Thyroid gland (tissue), 4 donors: ENCODE measurements around the gene RPL3. TPM values are rescaled to one million over a fixed set of nuclear protein-coding genes. Genes with fewer than 3 reads are reported as not detected.

Source experiments
- DNase-seq, 2 donors: peaks; one replicate each; pipeline ENCODE4 v3.0.0-alpha.2; 2019
- H3K27ac ChIP-seq, 3 donors: fragments of 200-600 bp; sonication (generic); 1 replicate in 2 of 3; 2 replicates in 1 of 3; pipeline ENCODE4 v1.5.1; 2016 to 2019; ENCODE audit warnings: mild to moderate bottlenecking in 1 of 3, moderate library complexity in 1 of 3
- H3K27me3 ChIP-seq: fragments of 200-600 bp; sonication (generic); one replicate; pipeline ENCODE4 v1.5.1; 2019
- H3K36me3 ChIP-seq, 2 donors: fragments of 200-600 bp; sonication (generic); one replicate each; pipeline ENCODE4 v1.5.1; 2016 to 2019
- H3K4me1 ChIP-seq, 2 donors: fragments of 200-600 bp; sonication (generic); one replicate each; pipeline ENCODE4 v1.5.1; 2017 to 2019
- H3K4me3 ChIP-seq, 3 donors: fragments of 200-600 bp; sonication (generic); replicated peaks in 1 of 3; 1 replicate in 2 of 3; 2 replicates in 1 of 3; pipeline ENCODE4 v1.5.1; 2016; ENCODE audit warnings: mild to moderate bottlenecking in 1 of 3
- H3K9me3 ChIP-seq: fragments of 200-600 bp; sonication (generic); one replicate; pipeline ENCODE4 v1.5.1; 2017
- CTCF ChIP-seq, 6 experiments: fragments of 200-600 bp in 3 of 6; fragments of 450-650 bp in 3 of 6; sonication (generic) in 3 of 6; IDR thresholded peaks; one replicate each; pipeline ENCODE4 v1.5.1; 2016 to 2019; ENCODE audit warnings: antibody characterized with exemption in 6 of 6, mild to moderate bottlenecking in 2 of 6, inconsistent platforms in 1 of 6, moderate library complexity in 1 of 6
- POLR2A ChIP-seq, 2 donors: fragments of 450-650 bp; IDR thresholded peaks; one replicate each; pipeline ENCODE4 v1.6.1; 2017; ENCODE audit warnings: antibody characterized with exemption in 2 of 2, mild to moderate bottlenecking in 2 of 2, moderate library complexity in 1 of 2
- WGBS, 2 donors: methylation state at CpG; one replicate each; pipeline ENCODE4 v1.1.5; 2017; 5-methylcytosine and 5-hydroxymethylcytosine counted together
- intact Hi-C: fragments of 100-400 bp; cut with DNase I; formaldehyde crosslinking; loops from one replicate; pipeline ENCODE4 v1.15.1; 2023
- total RNA-seq, 4 donors: library from RNA; depleted of rRNA; stranded (reverse); fragments of >200 nt; gene quantifications; one replicate each; pipeline ENCODE4 v1.2.3, GENCODE V29; 2016

RPL3 gene
- total RNA-seq, 4 donors from 2014 or later, result 1,451 to 2,031 (median 1,880) TPM

GRCh38 chr22:39364714-39365491 is 45.5 kb upstream of the RPL3 start:
- Histone ChIP-seq H3K4me1 (peaks cover 0 to 5% of the 10 kb centered on the region in 2 donors), H3K27ac (no peak overlapping the region), H3K36me3 (no peaks in the 10 kb centered on the region), H3K9me3 (no peaks in the 10 kb centered on the region), H3K4me3 (no peak overlapping the region), H3K27me3 (no peaks in the 10 kb centered on the region)
- intact Hi-C loops, result no loop called here
- TF ChIP-seq POLR2A (IDR thresholded peaks at IDR 0.05), result no peak
- TF ChIP-seq CTCF (IDR thresholded peaks at IDR 0.05), result no peak
- no peak for DNase-seq
- WGBS, 2 donors, result 65 to 71% methylated on average over 11 of the region's 11 CpGs

- Histone ChIP-seq H3K9me3 (no peaks in the 10 kb centered on the region), H3K36me3 (no peaks in the 10 kb centered on the region), H3K4me1 (peaks cover 0 to 5% of the 10 kb centered on the region in 2 donors), H3K27ac (no peak overlapping the region), H3K27me3 (no peaks in the 10 kb centered on the region), H3K4me3 (no peak overlapping the region)
- 76 to 77% methylated on average over 10 to 19 of the region's 19 CpGs for WGBS, 2 donors
- TF ChIP-seq POLR2A (IDR thresholded peaks at IDR 0.05), result no peak
- intact Hi-C loops, result no loop called here
- no peak for DNase-seq
Observed at GRCh38 chr22:39363751-39364515, 44.5 kb upstream of the RPL3 start.

GRCh38 chr22:39362932-39363331 is 43.5 kb upstream of the RPL3 start:
- Histone ChIP-seq H3K36me3 (no peaks in the 10 kb centered on the region), H3K4me3 (no peak overlapping the region), H3K27me3 (no peaks in the 10 kb centered on the region), H3K27ac (no peak overlapping the region), H3K4me1 (peaks cover 0 to 5% of the 10 kb centered on the region in 2 donors), H3K9me3 (no peaks in the 10 kb centered on the region)
- intact Hi-C loops, result no loop called here
- TF ChIP-seq POLR2A (IDR thresholded peaks at IDR 0.05), result no peak
- no peak for TF ChIP-seq CTCF (IDR thresholded peaks at IDR 0.05)
- DNase-seq, result no peak
- WGBS, 2 donors, result 85 to 89% methylated on average over 4 of the region's 4 CpGs

- Histone ChIP-seq H3K9me3 (no peaks in the 10 kb centered on the region), H3K27ac (no peak overlapping the region), H3K4me1 (peaks cover 0 to 5% of the 10 kb centered on the region in 2 donors), H3K36me3 (no peaks in the 10 kb centered on the region), H3K4me3 (no peak overlapping the region), H3K27me3 (no peaks in the 10 kb centered on the region)
- no peak for DNase-seq
- intact Hi-C loops, result no loop called here
- TF ChIP-seq CTCF (IDR thresholded peaks at IDR 0.05) (no peak), POLR2A (IDR thresholded peaks at IDR 0.05) (no peak)
- WGBS, 2 donors, result 64 to 75% methylated on average over 9 to 11 of the region's 11 CpGs
Observed at GRCh38 chr22:39362271-39362670, 42.8 kb upstream of the RPL3 start.

- Histone ChIP-seq H3K27ac (no peak overlapping the region), H3K27me3 (no peaks in the 10 kb centered on the region), H3K36me3 (no peaks in the 10 kb centered on the region), H3K4me1 (peaks cover 0 to 5% of the 10 kb centered on the region in 2 donors), H3K4me3 (no peak overlapping the region), H3K9me3 (no peaks in the 10 kb centered on the region)
- intact Hi-C loops, result no loop called here
- TF ChIP-seq CTCF (IDR thresholded peaks at IDR 0.05), result no peak
- no peak for TF ChIP-seq POLR2A (IDR thresholded peaks at IDR 0.05)
- no peak for DNase-seq
- 98 to 99% methylated on average over 7 of the region's 7 CpGs for WGBS, 2 donors
Observed at GRCh38 chr22:39361496-39361895, 42.1 kb upstream of the RPL3 start.
